Measurements from ENCODE around the gene IFRD1.

DNA sequence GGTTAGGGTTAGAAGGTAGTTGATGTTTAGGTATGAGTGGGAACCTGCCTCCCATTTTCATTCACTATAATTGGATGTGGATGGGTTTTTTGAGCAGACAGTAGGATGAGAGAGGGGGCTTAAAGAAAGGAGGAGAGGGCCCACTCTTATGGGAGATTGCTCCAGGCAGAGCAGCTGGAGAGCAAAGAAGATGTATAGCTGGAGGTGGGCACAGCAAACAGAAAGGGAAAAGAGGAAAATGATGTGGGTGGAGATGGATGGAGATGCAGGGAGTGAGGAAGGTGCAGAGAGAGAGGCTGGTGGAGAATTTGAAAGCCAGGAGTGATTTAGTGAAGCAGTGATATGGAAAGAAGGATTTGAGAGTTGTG is 60.5 kb downstream of the IFRD1 start:
- TF ChIP-seq, protein P1, sequence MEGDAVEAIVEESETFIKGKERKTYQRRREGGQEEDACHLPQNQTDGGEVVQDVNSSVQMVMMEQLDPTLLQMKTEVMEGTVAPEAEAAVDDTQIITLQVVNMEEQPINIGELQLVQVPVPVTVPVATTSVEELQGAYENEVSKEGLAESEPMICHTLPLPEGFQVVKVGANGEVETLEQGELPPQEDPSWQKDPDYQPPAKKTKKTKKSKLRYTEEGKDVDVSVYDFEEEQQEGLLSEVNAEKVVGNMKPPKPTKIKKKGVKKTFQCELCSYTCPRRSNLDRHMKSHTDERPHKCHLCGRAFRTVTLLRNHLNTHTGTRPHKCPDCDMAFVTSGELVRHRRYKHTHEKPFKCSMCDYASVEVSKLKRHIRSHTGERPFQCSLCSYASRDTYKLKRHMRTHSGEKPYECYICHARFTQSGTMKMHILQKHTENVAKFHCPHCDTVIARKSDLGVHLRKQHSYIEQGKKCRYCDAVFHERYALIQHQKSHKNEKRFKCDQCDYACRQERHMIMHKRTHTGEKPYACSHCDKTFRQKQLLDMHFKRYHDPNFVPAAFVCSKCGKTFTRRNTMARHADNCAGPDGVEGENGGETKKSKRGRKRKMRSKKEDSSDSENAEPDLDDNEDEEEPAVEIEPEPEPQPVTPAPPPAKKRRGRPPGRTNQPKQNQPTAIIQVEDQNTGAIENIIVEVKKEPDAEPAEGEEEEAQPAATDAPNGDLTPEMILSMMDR (IDR thresholded peaks at IDR 0.05 in 8 of 11, conservative IDR thresholded peaks at IDR 0.05 in 3 of 11) = no peak
- TF ChIP-seq POLR2A (IDR thresholded peaks at IDR 0.05) = no peak
